IMR-90 (cell line): ENCODE data around the gene DYSF.

Experiments
- CTCF ChIP-seq: conservative IDR thresholded peaks from 2 replicates; pipeline ENCODE4 v1.5.1; 2012; ENCODE audit warnings: mild to moderate bottlenecking, low read depth, low read length, improper control_type of control experiment
- FOS ChIP-seq: fragments of 150-350 bp; IDR thresholded peaks from 2 replicates; pipeline ENCODE4 v1.6.1; 2016; ENCODE audit warnings: low read depth, low read length
- POLR2A ChIP-seq: IDR thresholded peaks from 2 replicates; pipeline ENCODE4 v1.6.1; 2012; ENCODE audit warnings: mild to moderate bottlenecking, low read depth, low read length
- TF ChIP-seq, protein P1 (sequence below): fragments of 150-350 bp; IDR thresholded peaks from 2 replicates; pipeline ENCODE4 v1.6.1; 2016; ENCODE audit warnings: low read depth, mild to moderate bottlenecking, low read length, moderate library complexity, borderline replicate concordance

GRCh38 chr2:71458413-71459083, 5.2 kb downstream of the DYSF start:
- TF ChIP-seq CTCF (no peak), POLR2A (no peak), FOS (no peak)
- TF ChIP-seq, protein P1, sequence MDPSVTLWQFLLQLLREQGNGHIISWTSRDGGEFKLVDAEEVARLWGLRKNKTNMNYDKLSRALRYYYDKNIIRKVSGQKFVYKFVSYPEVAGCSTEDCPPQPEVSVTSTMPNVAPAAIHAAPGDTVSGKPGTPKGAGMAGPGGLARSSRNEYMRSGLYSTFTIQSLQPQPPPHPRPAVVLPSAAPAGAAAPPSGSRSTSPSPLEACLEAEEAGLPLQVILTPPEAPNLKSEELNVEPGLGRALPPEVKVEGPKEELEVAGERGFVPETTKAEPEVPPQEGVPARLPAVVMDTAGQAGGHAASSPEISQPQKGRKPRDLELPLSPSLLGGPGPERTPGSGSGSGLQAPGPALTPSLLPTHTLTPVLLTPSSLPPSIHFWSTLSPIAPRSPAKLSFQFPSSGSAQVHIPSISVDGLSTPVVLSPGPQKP = no peak
